HG02981 (cell line): Measurements from ENCODE around the gene DIAPH1.

Experiments
- ATAC-seq: cut with Tn5 transposase; IDR thresholded peaks from one replicate; pipeline ENCODE4 v1.9.1; 2021; ENCODE audit warnings: mild to moderate bottlenecking, moderate library complexity; ENCODE audit not compliant: unreplicated experiment

Gene DIAPH1

GRCh38 chr5:141508440-141508797, 110.4 kb downstream of the DIAPH1 start:
- ATAC-seq: no peak

DNA sequence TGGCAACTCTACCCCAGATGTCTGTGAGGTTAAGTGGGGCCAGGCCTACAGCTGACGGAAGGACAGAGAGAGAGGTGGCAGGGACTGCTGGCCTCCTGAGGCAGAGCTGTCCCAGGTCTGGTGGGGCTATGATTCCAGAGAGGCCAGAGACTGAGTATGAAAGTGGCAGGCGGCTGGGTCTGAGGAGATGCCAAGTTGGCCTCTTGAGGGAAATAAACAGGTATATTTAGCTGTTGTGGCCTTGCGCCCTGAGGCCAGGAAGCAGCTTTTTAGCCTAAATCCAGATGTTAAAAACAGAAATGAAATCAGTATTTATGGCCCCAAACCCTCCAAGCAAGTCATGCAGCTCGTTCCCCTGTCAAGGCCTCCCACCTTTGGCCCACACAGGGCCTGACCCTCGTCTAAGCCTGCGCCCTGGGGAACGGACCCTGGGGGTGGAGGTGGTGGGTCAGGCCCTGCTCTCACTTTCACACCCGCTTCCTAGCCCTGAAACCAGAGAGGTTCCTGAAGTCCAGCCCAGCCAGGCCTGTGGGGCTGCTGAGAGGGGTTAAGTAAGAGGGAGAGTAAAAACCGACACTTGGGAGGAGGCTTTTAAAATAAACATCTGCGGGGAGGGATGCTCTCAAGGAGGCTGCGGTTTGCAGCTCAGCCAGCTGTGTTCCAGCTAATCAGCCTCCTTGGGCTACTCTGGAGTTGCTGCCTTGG, 111.3 kb downstream of the DIAPH1 start:
- peak; percentile 39 for ATAC-seq

GRCh38 chr5:141506381-141507155, 112.2 kb downstream of the DIAPH1 start:
- no peak for ATAC-seq

DNA sequence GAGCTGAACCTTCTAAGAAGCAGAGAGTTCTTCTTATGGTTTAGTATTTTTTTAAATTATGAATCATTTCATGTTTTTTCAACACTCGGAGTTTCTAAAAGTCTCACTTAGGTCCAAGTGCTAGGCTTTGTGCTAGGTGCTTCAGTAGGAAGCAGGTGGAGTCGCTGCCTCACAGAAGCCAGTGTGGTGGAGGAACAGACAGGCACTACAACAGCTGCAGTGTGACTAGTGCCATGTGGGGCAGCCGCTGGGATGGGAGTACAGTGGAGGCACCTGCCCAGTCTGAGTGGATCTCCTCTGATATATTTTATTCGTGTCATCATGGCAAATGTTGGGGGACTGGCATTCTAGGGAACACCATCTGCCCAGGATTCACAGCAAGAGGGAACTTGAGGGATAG, 114.6 kb downstream of the DIAPH1 start:
- ATAC-seq: no peak

DNA sequence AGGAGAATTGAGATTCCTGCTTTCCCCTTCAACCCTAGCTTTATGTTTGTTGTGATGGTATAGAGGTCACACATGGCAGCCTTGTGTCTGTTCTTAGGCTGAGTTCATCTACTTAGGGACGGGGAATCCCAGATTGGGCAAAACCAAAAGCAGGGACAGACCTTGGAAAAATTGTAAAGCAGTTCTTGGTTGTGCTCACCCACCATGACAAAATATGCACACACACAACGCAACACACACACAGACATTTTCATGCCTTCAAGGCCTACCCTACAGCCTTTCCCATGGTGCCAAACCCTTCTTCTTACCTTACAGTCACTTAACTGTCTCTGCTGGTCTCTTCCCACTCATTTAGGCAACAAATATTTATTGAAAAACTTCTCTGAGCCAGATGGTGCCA, 115.1 kb downstream of the DIAPH1 start:
- ATAC-seq: no peak

DNA sequence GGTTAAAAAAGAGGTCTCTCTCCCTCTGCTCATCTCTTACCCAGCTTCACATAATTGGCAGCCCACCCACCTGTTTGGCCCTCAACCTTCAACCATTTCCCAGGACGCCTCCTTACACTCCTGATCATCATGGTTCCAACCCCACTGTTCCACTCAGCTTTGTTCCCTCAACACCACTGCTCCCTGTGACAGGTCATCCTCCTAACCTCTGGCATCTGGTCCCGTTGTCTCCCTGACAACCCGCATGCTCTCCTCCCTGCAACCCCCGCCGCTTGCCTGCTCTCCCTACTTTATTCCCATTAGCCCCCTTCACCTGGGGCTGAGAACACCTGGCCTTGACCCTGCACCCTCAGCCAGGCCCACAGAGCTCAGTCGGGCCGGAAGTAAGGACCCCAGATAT, 117.0 kb downstream of the DIAPH1 start:
- no peak for ATAC-seq

- no peak for ATAC-seq
Observed at GRCh38 chr5:141496038-141496437, 122.8 kb downstream of the DIAPH1 start.

DNA sequence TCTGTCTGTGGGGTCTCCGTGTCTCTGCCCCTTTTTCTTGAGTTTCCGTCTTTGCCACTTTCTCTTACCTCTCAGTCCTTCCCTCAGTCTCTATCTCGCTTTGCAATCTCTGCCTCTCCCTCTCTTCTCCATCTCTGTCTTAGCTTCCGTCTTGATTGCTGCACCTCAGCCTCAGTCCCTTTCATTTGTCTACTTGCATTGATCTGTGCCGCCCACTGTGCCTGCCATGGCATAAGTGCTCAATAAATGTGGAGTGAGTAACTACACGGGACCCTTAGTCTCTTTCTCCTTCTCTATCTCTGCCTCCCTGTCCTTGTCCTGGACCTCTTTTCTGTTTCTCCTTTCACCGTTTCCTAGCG, 123.4 kb downstream of the DIAPH1 start:
- no peak for ATAC-seq

DNA sequence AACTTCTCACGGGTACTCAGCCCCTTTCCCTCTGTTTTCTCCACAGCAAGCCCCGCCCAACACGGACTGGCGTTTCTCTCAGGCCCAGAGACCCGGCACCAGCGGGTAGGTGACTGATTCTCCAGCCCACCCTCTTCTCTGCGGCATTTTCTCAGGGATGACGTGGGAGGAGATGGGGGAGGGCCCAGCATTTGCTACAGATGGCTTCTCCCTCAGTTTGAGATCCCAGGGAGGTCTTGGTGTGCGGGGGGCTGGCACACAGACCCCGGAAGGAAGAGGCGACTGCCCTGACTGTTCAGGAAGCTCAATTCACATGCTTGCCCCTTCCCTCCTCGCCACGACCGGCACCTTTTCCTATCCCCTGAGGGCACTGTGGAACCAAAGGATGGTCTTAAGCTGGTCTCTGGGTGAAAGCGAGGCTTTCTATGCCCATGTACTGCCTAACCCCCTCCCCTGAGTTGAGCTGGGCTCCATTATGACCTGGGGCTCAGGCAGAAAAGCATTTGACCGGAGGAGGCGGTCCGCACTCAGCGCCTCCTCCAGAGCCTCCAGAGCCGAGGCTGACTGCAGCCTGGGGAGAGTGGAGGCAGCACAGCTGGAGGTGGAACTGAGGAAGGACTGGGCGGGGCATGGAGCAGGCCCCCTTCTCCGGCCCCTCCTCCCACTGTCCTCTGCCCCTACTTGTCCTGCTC, 123.9 kb downstream of the DIAPH1 start:
- no peak for ATAC-seq

DNA sequence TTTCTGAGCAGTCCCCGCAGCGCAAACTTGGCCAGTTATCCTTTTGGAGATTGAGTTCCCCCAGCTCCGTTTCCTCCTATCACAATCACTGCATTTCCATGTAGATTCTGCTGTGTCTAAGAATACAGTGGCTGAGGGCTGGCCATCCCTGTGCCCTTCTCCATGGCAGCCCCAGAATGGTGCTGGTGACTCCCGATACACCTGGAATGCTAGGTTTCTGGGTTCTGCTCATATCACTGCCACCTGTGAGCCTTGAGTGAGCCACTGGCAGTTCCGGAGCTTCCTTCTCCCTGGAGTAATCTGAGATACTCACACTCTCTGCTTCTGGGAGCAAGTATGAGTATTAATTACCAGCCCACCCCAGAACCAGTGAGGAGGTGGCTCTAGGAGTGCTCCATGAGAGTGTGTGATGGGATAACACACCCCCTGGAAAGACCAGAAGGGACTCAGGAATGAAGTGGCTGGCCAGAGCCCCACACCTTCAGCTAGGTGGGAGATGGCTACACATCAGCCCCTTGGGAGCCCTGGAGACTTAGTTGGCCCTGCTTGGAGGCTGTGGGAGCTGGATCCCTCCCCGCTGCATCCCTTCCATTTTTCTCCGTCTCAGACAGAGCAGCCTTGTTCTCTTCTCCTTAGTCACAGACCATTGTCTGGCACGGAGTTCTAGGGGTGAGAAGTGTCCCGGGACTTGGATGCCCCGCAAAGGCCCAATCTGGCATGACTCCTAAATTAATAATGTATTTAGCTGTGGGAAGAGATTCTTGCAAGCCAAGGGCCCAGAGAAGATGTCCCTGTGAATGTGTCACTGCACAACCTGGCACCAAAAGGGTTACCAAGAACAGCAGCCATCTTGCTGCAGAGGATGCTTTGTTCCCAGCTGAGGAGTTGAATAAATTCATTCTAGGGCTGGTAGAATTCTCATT, 125.0 kb downstream of the DIAPH1 start:
- no peak for ATAC-seq

- peak; percentile 57 for ATAC-seq
Observed at GRCh38 chr5:141492168-141492885, 126.5 kb downstream of the DIAPH1 start.

DNA sequence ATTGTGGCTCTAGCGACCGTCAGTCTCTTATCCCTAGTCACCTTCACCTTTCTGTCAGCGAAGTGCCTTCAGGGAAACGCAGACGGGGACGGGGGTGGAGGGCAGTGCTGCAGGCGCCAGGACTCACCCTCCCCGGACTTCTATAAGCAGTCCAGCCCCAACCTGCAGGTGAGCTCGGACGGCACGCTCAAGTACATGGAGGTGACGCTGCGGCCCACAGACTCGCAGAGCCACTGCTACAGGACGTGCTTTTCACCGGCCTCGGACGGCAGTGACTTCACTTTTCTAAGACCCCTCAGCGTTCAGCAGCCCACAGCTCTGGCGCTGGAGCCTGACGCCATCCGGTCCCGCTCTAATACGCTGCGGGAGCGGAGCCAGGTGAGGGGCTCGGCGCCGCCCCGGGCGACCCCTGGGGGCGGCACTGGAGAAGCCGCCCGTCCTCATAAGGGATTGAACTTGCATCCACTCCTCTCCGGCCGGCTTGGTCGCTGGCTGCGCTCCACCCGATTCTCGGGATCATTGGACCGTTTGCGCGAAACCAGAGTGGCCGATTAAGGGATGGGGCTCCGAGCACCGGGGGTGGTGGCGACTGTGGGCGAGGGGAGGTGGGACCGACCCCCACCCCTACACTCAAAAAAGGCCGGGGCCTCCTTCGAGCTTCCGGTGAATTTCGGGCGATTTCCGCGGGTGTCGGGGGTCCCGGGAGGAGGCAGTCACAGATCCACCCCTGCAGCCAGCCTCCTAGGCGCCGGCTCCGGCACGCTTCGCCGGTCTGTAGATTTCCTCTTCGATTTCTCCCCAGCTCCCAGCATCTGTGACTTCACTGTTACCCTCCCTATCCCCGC, 127.3 kb downstream of the DIAPH1 start:
- peak; percentile 21 for ATAC-seq

GRCh38 chr5:141490771-141491170, 128.0 kb downstream of the DIAPH1 start:
- no peak for ATAC-seq

GRCh38 chr5:141490271-141490670, 128.5 kb downstream of the DIAPH1 start:
- no peak for ATAC-seq

- ATAC-seq: no peak
Observed at GRCh38 chr5:141489841-141490240, 129.0 kb downstream of the DIAPH1 start.

- no peak for ATAC-seq
Observed at GRCh38 chr5:141488591-141489561, 129.9 kb downstream of the DIAPH1 start, which contains the start of gene PCDHGC5. Gene PCDHGC5 (plus strand): TSS chr5:141489081. CDS start chr5:141489241, 160 bp downstream.

DNA sequence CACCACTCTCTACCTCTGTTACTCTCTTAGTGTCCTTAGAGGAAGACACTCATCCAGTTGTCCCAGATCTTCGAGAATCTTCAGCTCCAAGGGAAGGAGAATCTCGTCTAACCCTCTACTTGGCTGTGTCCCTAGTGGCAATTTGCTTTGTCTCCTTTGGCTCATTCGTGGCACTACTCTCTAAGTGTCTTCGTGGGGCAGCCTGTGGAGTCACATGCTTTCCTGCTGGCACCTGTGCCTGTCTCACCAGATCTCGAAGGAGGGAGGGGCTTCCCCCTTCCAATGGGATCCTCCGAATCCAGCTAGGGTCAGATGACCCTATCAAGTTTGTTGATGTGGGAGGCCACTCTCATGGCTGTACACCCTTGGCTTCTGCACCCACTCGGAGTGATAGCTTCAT, 131.7 kb downstream of the DIAPH1 start:
- no peak for ATAC-seq

- ATAC-seq: no peak
Observed at GRCh38 chr5:141486091-141486490, 132.7 kb downstream of the DIAPH1 start.
